ENCODE data around the gene ASCL5.

- TF ChIP-seq CTCF (IDR thresholded peaks at IDR 0.05; ENCODE audit: borderline replicate concordance, extremely low read depth, low read length, poor library complexity, severe bottlenecking) (no peak), EZH2 (IDR thresholded peaks at IDR 0.05; ENCODE audit: borderline replicate concordance, low read depth, low read length, severe bottlenecking) (no peak)
These were observed 49.0 kb upstream of the ASCL5 start for GRCh38 chr1:201175820-201176500.

Data from DND-41 (cell line).